Myocyte (in vitro differentiated cells): ENCODE measurements around the gene UBE2H. TPM values are rescaled to one million over a fixed set of nuclear protein-coding genes. Genes with fewer than 3 reads are reported as not detected.
"Not testable (repeated sequence)": the region's sequence is repeated elsewhere in the genome, so short reads cannot be mapped to it uniquely, and the experiment has no call there.

Experiments used
- DNase-seq: peaks from one replicate; pipeline ENCODE4 v3.0.0-alpha.2; 2012; ENCODE audit warnings: low read depth
- total RNA-seq: library from RNA; depleted of rRNA; stranded (reverse); fragments of >200 nt; gene quantifications from 2 replicates; pipeline ENCODE4 v1.2.3, GENCODE V29; 2014

The UBE2H gene
- total RNA-seq, 1 donor from 2014 or later: 128 TPM

DNA sequence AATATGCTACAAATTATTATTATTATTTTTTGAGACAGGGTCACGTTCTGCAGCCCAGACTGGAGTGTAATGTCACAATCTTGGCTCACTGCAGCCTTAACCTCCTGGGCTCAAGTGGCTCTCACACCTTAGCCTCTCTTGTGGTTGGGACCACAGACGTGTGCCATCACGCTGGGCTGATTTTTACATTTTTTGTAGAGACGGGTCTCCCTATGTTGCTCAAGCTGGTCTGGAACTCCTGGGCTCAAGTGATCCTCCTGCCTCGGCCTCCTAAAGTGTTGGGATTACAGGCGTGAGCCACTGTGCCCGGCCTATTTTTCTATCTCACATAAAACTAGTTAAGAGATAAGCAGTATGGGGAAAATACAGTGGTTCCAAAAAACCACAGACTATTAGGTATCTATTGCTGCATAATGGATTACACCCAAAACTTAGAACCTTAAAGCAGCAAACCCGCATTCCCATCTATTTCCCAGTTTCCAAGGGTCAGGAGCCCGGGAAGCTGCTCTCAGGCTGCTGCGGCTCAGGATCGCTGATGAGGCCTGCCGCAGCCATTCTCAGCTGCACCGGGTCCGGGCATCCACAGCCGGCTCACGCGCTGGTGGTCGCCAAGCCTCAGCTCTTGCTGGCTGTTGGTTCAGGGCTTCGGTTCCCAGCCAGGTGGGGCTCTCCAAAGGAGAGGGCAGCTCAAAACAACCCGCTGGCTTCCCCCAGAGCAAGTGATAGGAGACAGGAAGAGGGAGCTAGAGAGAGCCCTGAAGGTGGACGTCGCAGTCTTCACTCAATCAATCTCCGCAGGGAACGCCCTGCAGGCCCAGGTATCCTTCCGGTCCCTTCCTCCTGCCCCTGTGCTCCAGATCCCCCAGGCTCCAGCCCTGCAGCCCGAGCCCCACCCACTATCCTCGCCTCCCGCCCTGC is 128.2 kb downstream of the UBE2H start:
- DNase-seq: peak; percentile 64

DNA sequence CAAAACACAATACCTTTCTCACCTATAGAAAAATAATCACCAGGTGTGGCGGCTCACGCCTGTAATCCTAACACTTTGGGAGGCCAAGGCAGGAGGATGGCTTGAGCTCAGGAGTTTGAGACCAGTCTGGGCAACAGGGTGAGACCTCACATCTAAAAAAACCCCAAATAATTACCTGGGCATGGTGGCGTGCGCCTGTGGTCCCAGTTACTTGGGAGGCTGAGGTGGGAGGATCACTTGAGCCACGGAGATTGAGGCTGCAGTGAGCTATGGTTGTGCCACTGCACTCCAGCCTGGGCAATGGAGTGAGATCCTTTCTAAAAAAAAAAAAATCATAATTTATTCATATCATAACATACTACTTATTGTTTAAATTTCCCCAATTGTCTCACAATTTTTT is 129.6 kb downstream of the UBE2H start:
- DNase-seq: not testable (repeated sequence)

DNA sequence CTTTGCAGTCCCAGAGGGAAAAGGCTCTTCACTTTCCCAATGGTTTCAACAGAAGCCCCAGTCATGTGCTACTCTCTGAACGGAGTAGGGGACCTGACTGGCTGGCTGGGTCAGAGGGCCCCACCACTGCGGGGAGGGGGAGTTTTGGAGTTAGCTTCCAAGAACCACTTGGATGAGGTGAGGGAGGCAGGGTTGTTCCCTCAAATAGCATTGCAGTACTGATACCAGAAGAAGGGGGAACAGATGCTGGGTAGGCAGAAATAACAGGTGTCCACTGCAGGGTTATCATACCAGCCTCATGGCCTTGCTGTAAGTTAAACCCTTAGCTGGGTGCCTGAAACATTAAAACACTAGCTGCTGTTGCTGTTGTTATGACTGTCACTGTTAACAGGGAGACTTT is 131.3 kb downstream of the UBE2H start:
- DNase-seq: peak; percentile 80

DNA sequence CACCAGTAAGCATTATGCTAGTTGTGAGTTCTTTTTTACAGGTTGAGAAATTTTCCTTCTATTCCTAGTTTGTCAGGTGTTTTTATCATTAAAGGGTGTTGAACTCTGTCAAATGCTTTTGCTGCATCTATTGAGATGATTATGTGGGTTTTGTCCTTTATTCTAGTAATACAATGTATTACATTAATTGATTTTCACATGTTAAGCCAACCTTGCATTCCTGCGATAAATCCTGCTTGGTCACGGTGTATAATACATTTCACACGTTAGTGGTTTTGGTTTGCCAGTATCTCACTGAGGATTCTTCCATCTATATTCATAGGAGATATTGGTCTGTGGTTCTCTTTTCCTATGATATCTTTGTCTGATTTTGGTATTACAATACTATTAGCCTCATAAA is 136.0 kb downstream of the UBE2H start:
- no peak for DNase-seq

DNA sequence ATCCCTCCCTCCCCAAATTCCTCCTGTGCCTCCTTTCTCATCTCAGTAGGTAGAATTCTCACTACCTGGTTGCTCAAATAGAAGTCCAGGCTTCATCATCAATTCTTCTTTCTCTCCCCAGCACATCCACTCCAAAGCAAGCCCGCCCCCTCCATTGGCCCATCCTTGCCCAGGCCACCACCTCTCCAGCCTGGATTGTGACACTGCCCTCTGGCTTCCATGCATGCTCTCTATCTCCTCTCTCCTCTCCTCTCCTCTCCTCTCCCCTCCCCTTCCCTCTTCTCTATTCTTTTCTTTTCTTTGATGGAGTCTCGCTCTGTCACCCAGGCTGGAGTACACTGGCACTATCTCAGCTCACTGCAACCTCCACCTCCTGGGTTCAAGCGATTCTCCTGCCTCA is 144.9 kb downstream of the UBE2H start:
- no peak for DNase-seq

DNA sequence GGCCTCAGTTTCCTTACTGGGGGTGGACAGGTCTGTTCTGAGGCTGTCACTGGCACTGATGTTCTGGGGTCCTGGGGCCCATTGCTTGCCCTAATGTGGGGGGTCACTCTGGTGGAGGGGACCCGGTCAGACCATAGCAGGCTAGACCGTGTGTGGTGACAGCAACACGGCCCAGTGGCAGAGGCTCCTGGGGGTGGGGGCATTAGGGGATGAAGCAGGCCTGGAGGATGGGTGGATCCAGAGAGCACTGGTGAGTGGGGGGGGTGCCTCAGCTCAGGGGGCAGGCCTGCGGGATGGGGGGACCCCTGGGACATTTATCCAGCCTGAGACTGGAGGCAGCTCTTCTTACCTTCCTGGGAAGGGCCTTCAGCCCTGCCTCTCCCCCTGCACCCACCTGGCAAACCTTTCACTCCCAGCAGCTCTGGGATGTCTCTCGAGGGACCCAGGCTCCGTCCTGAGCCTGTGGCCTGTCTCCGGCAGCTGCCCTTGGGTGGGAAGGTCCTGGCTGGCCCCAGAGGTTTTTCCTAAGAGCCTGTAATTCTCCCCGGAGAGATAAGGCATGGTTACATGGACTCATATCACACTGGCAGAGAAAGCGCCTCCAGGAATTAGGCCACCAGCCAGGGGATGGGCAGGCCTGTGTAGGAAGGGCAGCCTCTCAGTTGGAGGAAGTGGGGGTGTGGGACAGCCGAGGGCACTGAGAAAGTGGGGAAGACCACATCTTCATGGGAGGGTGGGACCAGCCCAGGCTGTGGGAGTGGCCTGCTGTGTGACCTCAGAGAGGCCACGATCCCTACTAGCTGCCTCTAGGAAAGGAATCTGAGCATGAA is 147.7 kb downstream of the UBE2H start:
- DNase-seq: no peak

DNA sequence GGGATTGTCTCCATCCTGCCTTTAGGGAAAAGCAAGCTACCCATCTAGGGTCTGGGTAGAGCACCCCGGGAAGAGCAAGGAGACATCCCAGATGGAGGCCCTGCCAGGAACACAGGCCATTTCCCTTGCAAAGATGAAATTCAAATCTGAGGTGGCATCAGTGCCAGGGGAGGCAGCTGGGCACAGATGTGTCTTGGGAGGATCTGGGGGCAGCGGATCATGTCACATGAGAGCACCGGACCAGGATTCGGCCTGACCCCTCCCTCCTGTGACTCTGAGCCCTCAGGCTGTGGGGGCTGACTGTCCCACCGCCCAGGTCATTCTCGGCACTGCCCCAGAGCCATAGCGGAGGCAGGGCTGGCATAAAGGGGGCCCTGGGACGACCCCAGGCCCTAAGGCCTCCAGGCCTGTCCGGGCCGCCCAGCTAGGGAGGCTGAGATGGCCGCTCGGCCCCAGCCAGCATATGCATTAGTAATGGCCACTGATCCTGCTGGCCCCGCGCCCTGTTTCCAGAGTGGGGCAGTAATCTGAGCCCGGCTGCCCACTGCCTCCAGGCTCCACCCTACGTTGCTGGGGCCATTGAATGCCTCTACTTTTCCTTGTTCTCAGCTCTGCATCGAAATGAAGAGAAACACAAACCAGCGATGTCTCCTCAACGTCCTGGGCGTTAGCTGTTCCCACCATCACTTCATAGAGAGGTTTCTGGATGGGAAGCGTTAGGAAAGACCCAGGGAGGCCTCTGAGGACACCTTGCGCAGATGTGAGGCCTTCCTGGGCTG is 148.5 kb downstream of the UBE2H start:
- no peak for DNase-seq

DNA sequence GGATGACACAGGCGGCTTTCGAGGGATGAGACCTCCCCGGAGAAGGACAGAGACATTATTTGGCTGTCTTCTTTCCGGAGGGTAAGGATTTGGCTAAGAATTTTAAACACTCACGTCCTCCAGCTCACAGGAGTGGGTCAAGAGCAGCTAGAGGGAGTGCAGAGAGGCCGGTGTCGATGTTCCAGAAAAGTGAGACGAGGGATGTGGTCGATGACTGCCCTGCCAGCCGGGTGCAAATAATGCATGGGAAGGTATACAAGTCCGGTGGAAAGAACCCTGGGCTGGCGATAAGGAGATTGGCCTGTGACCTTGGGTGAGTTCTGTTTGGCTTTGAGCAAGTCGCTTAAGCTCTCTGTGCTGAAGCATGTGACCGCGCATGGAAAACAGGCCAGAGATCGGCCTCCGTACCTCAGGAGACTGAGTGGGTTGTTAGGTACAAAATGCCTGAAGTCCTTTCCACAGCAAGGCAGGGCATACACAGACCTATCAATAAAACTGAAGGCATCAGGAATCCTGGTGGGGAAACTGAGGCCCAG is 149.1 kb downstream of the UBE2H start:
- DNase-seq: no peak

DNA sequence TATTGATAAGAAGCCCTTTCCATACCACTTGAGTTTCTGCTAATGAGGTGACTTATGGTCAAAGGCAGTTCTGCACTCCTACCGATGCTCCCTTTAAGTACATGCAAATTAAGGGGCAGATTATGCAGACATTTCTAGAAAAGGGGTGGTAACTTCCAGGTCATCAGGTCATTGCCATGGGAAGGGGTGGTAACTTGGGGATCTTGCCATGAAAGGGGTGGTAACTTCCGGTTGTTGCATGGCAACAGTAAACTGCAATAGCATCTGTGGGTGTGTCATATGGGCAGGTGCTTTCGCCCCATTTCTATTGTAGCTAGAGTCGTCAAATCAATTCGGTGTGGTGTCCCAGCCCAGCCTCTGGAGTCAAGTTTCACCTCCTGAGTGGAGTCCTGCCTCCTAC is 150.9 kb downstream of the UBE2H start:
- DNase-seq: no peak

DNA sequence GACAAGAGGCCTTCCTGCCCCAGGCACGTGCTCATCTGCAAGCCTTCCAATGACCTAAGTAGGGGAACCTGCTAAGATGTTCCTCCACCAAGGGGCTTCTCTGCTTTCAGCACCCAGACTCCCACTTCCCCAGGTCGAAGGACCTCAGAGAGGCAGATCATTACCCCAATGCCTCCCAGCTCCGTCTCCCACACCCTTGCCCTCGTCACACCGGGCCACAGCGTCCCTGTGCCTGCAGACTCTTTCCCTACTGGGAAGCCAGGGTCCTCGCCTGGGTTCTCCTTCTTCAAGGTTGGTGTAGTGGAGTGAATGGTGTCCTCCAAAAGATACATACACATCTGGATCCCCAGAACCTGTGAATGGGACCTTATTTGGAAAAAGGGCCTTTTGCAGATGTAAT is 151.9 kb downstream of the UBE2H start:
- no peak for DNase-seq

DNA sequence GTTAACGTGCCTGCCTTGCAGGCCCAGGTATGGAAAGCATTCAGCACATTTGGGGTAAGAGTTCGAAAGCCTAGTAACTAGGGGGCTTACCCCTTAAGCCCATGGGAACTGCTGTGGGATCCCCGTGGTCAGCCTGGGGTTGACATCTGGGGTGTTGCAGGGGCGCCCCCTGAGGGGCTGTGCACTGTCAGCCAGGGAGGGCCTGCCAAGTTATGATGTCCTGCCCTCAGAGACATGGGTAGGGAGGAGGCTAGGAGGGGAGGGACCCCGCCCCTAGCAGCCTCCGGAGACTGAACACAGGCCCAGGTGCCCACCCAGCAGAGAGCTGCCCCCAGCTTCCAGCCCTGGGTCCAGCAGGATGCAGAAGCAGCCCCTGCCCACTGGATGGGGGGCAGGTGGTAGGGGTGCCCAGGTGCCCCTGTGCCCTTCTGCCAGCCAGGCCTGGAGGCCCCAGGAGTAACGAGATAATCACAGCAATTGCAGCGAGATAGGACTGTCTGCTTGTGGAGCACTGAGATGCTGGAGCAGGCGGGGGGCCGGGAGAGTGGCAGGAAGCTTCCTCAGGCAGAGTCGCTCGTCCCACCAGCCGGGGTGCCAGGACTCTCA is 153.3 kb downstream of the UBE2H start:
- DNase-seq: no peak

DNA sequence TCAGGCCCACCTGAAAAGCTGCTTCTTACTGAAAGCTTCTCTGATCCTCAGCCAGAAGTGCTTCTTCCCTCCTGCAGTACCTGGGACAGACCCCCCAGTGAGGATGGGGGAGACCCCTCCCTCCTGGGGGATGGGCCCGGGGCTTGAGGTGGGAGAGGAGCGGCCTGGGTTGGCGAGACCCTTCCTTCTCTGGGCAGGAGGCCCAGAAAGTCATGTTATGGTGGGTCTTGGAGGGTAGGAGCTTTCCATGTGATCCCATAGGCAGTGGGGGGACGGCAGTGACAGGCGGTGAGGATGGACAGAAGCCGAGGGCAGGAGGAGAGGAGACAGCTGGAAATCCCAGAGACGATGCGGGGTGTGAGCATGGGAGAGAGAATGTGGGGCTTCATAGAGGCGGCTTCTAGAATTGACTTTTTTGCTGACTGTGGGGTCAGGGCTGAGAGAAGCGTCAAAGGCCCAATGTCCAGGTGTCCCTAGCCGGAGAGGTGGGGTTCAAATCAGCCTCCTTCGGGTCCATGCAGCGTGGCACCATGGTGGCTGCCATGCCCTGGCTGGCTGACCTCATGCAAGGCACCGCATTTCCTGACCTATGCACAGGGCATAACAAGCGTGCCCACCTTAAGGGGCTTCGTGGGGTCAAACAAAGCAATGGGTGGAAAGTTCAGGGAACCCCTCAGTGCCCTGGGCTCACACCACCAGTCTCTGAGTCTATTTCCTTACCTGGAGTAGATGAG is 154.0 kb downstream of the UBE2H start:
- no peak for DNase-seq

DNA sequence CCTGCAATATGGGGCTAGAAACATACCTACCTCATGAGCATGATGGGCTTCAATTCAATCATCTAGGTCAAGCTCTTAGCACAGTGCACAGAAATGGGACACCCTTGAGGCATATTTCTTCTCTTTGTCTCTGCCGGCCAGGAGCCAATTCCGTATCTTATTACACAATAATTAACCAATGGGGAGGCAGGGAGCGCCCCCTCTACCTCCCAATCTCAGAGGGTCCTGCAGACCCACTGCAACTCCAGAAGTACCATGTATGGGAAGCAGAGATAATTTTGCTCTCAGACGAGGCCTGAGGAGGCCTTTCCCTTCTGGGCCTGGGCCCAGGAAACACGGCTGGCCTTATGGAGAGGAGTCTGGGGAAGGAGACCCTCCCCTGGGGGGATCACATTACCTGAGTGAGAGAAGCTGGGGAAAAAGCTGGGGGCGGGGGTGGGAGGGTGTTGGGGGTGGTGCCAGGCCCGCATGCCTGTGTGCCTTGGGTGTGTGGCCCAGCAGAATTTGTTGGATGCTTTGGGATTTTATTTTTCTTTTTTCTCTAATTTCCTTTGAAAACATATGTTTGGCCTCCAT is 155.5 kb downstream of the UBE2H start:
- DNase-seq: no peak

DNA sequence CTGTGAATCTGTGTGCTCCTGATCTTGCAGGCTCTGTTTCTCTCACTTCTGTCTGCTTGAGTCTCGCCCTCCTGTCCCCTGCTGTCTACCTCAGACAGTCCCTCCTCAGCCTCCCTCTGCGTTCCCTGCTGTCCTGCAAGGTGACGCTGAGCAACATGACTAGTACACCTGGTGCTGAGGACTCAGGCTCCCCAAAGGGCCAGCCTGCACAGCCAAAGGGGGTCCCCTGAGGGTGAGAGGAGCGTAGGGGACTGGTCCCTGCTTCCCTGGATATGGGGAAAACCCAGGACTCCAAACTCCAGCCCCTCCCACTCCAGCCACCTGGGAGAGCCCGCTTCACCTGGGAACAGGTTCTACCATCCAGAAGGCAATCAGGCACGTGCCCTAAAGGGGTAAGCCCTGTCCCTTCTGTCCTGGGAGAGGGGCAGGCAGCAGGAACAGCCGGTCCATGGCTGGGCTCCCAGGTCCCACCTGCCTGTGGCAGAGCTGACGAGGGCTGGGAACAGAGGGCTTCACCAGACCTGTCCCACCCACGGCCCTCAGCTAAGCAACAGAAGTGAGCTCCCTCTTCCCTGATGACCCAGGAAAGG is 156.5 kb downstream of the UBE2H start:
- no peak for DNase-seq

DNA sequence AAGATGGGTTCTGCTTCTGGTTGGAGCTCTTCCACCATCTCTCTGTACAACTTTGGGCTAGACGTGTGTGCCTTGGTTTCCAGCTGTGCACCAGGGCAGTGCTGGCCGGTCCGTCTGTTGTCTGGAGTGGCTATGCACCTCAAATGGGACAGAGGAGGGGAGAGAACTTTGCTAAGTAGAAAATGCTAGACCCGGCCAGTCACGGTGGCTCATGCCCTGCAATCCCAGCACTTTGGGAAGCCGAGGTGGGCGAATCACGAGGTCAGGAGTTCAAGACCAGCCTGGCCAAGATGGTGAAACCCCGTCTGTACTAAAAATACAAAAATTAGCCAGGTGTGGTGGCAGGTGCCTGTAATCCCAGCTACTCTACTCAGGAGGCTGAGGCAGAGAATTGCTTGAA is 158.3 kb downstream of the UBE2H start:
- not testable (repeated sequence) for DNase-seq

DNA sequence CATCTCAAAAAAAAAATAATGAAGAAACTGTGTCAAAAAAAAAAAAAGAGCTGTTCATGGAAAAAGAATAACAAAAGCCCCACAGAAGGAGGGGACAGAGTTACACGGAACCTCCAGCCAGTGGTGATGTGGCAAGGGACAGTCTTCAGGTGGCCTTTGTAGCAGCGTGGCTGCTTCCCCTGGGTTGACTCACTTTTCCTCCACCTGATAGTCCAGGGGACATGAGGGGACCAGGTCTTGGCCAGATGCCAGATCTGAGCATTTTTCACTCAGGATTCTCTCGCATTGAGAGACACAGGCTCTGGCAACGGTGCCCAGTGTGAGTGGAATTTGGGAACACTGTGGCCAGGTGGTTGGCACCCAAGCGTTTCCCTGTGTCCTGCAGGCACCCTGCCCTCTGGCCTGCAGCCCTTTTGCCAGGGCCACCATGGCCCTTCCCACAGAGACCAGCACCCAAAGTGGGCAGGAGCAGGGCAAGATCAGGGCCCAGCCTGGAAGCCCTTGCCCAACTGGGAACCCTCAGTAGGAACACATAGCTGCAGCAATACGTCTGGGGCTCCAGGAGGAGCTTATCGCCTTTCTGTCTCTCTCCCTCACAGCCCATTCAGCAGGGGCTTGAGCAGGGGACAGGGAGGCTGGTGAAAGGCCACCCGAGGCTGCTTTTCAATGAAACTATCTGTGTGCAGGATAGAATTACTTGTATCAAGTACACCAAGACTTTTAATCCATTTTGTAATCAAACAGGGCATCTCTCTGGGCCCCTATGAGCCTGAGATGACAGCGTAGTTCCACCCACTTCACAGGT is 159.1 kb downstream of the UBE2H start:
- no peak for DNase-seq

DNA sequence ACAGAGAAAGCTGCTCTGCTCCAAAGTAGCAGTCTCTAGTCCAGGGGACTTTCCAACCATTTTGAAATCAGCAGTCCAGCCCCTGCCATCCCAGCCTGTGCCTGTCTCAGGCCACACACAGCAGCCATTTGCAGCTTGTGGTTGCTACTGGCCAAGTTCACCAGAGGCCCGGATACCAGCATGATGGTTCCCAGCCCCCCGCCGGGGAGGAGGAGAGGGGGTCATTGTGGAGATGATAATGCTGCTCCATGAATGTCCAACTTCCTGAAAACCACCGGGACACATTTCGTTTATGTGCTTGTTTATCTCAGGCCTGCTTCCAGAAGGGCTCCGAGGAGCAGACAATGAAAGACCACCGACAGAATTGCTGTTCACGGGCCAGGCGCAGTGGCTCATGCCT is 160.0 kb downstream of the UBE2H start:
- no peak for DNase-seq

DNA sequence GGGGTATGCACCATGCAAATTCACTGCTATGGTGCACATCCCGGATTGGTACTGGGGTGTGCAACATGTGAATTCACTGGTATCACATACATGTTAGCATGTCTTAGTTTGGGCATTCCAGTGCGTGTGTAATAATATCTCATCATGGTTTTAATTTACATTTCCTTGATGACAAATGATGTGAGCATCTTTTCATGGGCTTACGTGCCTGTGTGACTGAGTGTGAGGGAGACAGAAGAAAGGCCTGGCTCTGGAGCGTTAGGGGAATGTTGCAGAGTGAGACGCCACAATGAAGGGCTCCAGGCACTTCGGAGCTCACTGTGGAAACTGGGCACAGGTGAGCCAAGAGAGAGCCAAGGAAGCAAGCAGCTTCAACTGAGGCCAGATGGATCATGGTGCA is 162.6 kb downstream of the UBE2H start:
- DNase-seq: no peak

DNA sequence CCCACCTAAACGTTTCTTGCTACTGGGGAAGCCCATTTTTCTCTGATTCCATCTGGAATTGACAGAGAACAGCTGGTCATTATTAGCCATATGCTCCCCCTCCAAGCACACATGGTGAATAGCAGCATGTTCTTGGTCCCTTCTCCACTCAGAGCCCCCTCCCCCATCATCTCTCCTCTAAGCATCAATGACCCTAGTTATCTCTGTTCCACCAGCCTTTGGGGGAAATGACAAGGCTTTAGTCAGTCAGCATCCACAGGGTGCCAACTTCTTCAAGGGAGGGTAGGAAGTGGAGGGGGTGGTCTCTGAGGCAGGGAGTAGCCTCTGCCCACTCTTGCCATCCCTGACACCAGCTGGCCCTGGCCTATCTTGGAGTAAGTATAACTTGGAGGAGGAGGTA is 163.1 kb downstream of the UBE2H start:
- DNase-seq: no peak
